Gastrocnemius medialis (tissue), 4 donors: Measurements from ENCODE around the gene STEAP1B. TPM values are rescaled to one million over a fixed set of nuclear protein-coding genes. Genes with fewer than 3 reads are reported as not detected.
"Not testable (repeated sequence)": the region's sequence is repeated elsewhere in the genome, so short reads cannot be mapped to it uniquely, and the experiment has no call there.

Experiments
- ATAC-seq, 2 donors: fragments of 150-250 bp; one replicate each; pipeline ENCODE4 v1.9.1; 2016
- DNase-seq, 2 donors: peaks; one replicate each; pipeline ENCODE4 v3.0.0-alpha.2; 2019
- H3K27ac ChIP-seq, 4 donors: fragments of 200-600 bp; sonication (generic); 1 replicate in 1 of 4; 2 replicates in 3 of 4; pipeline ENCODE4 v1.5.1; 2016 to 2018; ENCODE audit warnings: mild to moderate bottlenecking in 2 of 4, moderate library complexity in 1 of 4
- H3K27me3 ChIP-seq, 3 donors: fragments of 200-600 bp; sonication (generic) in 2 of 3; 1 replicate in 1 of 3; 2 replicates in 2 of 3; pipeline versions ENCODE4 v1.5.1 to v1.6.0; 2016 to 2019; ENCODE audit warnings: mild to moderate bottlenecking in 1 of 3, moderate library complexity in 1 of 3
- H3K36me3 ChIP-seq, 2 donors: fragments of 200-600 bp; sonication (generic) in 1 of 2; one replicate each; pipeline ENCODE4 v1.5.1; 2017 to 2018
- H3K4me1 ChIP-seq, 2 donors: fragments of 200-600 bp; sonication (generic) in 1 of 2; one replicate each; pipeline ENCODE4 v1.5.1; 2016 to 2017; ENCODE audit warnings: mild to moderate bottlenecking in 2 of 2
- H3K4me3 ChIP-seq, 4 donors: fragments of 200-600 bp; sonication (generic) in 3 of 4; 1 replicate in 1 of 4; 2 replicates in 3 of 4; pipeline ENCODE4 v1.5.1; 2016 to 2019; ENCODE audit warnings: mild to moderate bottlenecking in 2 of 4
- H3K9me3 ChIP-seq, 3 donors: fragments of 200-600 bp; sonication (generic) in 2 of 3; 1 replicate in 1 of 3; 2 replicates in 2 of 3; pipeline ENCODE4 v1.5.1; 2016 to 2019
- POLR2A ChIP-seq, 2 donors: fragments of 450-650 bp; IDR thresholded peaks; one replicate each; pipeline ENCODE4 v1.6.1; 2017; ENCODE audit warnings: antibody characterized with exemption in 2 of 2, mild to moderate bottlenecking in 2 of 2, moderate library complexity in 2 of 2
- in situ Hi-C, 4 donors: fragments of 200-750 bp; cut with MboI; loops; one replicate each; pipeline versions ENCODE4 v1.15.0 to v1.8.0; 2017; ENCODE audit warnings: low sequenced_read_pairs in 4 of 4
- intact Hi-C: fragments of 100-400 bp; cut with DNase I; formaldehyde crosslinking; loops from one replicate; pipeline ENCODE4 v1.15.1; 2023; ENCODE audit warnings: low total_unique reads
- total RNA-seq, 4 donors: library from RNA; depleted of rRNA; stranded (reverse); fragments of >200 nt; gene quantifications; one replicate each; pipeline versions ENCODE4 v1.1.0 to v1.2.3, GENCODE V29; 2016
- TF ChIP-seq, protein P1 (sequence below), 5 experiments: fragments of 450-650 bp in 3 of 5; fragments of 200-600 bp in 2 of 5; sonication (generic) in 2 of 5; IDR thresholded peaks in 4 of 5; conservative IDR thresholded peaks in 1 of 5; 1 replicate in 4 of 5; 2 replicates in 1 of 5; pipeline ENCODE4 v1.5.1; 2016 to 2019; ENCODE audit warnings: antibody characterized with exemption in 5 of 5, mild to moderate bottlenecking in 3 of 5, moderate library complexity in 3 of 5

STEAP1B gene
- total RNA-seq, 4 donors from 2014 or later = 0.60 to 1.7 (median 0.74) TPM

- in situ Hi-C loops, H3K36me3 ChIP-seq, intact Hi-C loops, H3K27me3 ChIP-seq, DNase-seq, H3K4me1 ChIP-seq, H3K4me3 ChIP-seq, H3K27ac ChIP-seq, H3K9me3 ChIP-seq, ATAC-seq: not testable (repeated sequence)
Observed at GRCh38 chr7:22502104-22502503, 2.1 kb upstream of the STEAP1B start.

DNA sequence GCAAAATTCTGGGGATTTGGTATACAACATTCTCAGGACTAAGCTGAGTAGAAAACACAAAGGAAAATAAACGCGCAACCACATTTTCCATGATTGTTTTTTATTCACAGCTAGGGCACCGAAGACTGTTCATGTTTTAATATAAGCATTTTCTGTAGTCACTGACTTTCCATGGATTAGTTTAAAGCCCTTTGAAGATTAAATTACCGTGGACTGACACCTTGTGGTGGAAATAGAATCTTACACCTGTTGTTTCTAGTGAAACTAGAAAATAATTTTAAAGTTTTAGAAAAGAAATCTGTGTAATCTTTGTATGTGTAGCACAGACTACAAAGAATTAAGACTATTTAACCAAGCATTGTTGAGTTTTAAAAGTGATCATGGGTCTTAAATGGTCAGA is 1.3 kb upstream of the STEAP1B start:
- DNase-seq, H3K27me3 ChIP-seq, H3K4me1 ChIP-seq, H3K4me3 ChIP-seq, H3K27ac ChIP-seq, in situ Hi-C loops, H3K9me3 ChIP-seq, intact Hi-C loops, H3K36me3 ChIP-seq: not testable (repeated sequence)
- TF ChIP-seq, protein P1, sequence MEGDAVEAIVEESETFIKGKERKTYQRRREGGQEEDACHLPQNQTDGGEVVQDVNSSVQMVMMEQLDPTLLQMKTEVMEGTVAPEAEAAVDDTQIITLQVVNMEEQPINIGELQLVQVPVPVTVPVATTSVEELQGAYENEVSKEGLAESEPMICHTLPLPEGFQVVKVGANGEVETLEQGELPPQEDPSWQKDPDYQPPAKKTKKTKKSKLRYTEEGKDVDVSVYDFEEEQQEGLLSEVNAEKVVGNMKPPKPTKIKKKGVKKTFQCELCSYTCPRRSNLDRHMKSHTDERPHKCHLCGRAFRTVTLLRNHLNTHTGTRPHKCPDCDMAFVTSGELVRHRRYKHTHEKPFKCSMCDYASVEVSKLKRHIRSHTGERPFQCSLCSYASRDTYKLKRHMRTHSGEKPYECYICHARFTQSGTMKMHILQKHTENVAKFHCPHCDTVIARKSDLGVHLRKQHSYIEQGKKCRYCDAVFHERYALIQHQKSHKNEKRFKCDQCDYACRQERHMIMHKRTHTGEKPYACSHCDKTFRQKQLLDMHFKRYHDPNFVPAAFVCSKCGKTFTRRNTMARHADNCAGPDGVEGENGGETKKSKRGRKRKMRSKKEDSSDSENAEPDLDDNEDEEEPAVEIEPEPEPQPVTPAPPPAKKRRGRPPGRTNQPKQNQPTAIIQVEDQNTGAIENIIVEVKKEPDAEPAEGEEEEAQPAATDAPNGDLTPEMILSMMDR (IDR thresholded peaks at IDR 0.05 in 4 of 5, conservative IDR thresholded peaks at IDR 0.05 in 1 of 5) = peak in 2 of 5 experiments; percentile 25 to 38
- ATAC-seq = peak; percentile 46 to 51

GRCh38 chr7:22499044-22499443 is 944 bp downstream of the STEAP1B start:
- in situ Hi-C loops (loop anchor here in 1 of 4 donors (25.0 kb wide), 1 partner anchor 187 kb away; no protein-coding TSS in a partner anchor), intact Hi-C loops (no loop called here)
- no peaks in the 10 kb centered on the region for H3K27me3 ChIP-seq
- H3K27ac ChIP-seq = no peak overlapping the region
- no peaks in the 10 kb centered on the region for H3K36me3 ChIP-seq
- DNase-seq (no peak), ATAC-seq (no peak)
- H3K4me1 ChIP-seq = no peaks in the 10 kb centered on the region
- H3K4me3 ChIP-seq = no peak overlapping the region
- H3K9me3 ChIP-seq = no peaks in the 10 kb centered on the region
- no peak for TF ChIP-seq POLR2A (IDR thresholded peaks at IDR 0.05)
- TF ChIP-seq, protein P1 (IDR thresholded peaks at IDR 0.05 in 4 of 5, conservative IDR thresholded peaks at IDR 0.05 in 1 of 5) = no peak

DNA sequence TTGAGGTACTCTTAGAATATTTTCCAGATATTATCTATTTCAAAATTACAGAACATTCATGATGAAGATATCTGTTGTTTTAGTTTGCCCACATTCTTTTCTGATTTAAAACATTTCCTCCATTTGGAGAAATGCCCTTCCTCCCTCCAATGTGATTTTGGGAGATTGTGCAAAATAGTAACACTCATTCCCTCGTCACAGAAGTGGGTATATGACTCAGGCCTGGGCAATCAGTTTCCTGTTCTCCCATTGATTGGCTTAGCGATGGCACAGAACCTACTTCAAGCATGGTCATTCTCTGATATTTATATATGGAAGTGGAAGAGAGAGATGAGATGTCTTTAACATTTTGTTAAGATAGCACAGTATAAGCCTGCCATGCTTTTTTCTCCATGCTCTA is 3.1 kb downstream of the STEAP1B start:
- H3K27me3 ChIP-seq, H3K9me3 ChIP-seq, H3K4me3 ChIP-seq, H3K27ac ChIP-seq, DNase-seq, intact Hi-C loops, ATAC-seq, H3K36me3 ChIP-seq, H3K4me1 ChIP-seq: not testable (repeated sequence)
- in situ Hi-C loops = loop anchor here in 1 of 4 donors (25.0 kb wide), 1 partner anchor 185 kb away; no protein-coding TSS in a partner anchor

- DNase-seq, ATAC-seq, H3K4me1 ChIP-seq, H3K4me3 ChIP-seq, H3K9me3 ChIP-seq, H3K27ac ChIP-seq, H3K36me3 ChIP-seq, H3K27me3 ChIP-seq, intact Hi-C loops: not testable (repeated sequence)
- in situ Hi-C loops = loop anchor here in 1 of 4 donors (25.0 kb wide), 1 partner anchor 184 kb away; no protein-coding TSS in a partner anchor
Observed at GRCh38 chr7:22496296-22496888, 3.6 kb downstream of the STEAP1B start.

DNA sequence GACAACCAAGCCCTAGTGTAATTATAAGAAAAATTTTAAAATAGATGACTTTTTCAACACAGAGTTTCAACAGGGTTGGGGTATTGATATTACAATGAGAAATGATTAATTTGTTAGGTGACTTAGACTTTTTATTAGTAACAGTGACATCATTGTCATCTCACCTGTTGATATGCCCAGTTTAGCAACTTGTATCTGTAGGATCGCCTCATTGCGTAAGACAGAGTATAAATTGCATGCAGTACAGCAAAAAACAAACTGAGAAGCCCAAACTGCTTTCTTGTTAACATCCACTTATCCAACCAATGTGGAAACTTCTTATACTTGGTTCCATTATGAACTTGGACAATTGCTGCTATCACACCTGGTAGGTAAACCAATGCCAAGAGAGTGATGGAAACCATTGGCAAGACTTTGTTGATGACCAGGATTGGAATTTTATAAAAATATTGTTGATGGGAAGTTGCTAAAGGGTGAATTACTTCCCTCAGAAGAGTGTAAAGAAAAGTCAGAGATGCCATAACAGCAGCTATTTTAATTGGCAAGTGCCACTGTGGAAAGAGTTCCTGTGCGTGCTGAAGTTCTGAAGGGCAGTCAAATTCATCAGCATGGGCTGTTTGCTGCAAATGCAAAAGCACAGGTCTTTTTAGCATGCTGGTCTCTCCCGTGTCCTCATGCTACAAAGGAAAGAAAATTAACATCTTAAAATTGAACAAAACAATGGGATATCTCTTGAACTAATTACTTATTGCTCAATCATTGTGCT is 6.6 kb downstream of the STEAP1B start:
- DNase-seq, ATAC-seq, H3K4me1 ChIP-seq, H3K27me3 ChIP-seq, H3K4me3 ChIP-seq, H3K36me3 ChIP-seq, H3K27ac ChIP-seq, intact Hi-C loops, H3K9me3 ChIP-seq: not testable (repeated sequence)
- in situ Hi-C loops = loop anchor here in 1 of 4 donors (25.0 kb wide), 1 partner anchor 181 kb away; no protein-coding TSS in a partner anchor
